K562 (cell line): ENCODE results near the gene ANKRD11. TPM values are rescaled to one million over a fixed set of nuclear protein-coding genes. Genes with fewer than 3 reads are reported as not detected.

ENCODE experiments used
- ATF7 ChIP-seq: fragments of 450-650 bp; IDR thresholded peaks from 2 replicates; pipeline ENCODE4 v1.7.1; 2014; ENCODE audit warnings: mild to moderate bottlenecking, moderate library complexity
- CHCHD3 ChIP-seq: fragments of 250-450 bp; sonication (Bioruptor Pico); IDR thresholded peaks from 2 replicates; pipeline ENCODE4 v2.1.2; 2022; ENCODE audit warnings: mild to moderate bottlenecking
- CREM ChIP-seq: IDR thresholded peaks from 2 replicates; pipeline ENCODE4 v1.6.1; 2014; ENCODE audit warnings: antibody characterized with exemption, low read depth
- NELFE ChIP-seq: IDR thresholded peaks from 2 replicates; pipeline ENCODE4 v1.6.1; 2011; ENCODE audit warnings: mild to moderate bottlenecking; ENCODE audit not compliant: insufficient read depth, insufficient read length
- NFATC3 ChIP-seq: fragments of 450-650 bp; IDR thresholded peaks from 2 replicates; pipeline ENCODE4 v1.6.1; 2017; ENCODE audit warnings: mild to moderate bottlenecking
- SMC3 ChIP-seq: conservative IDR thresholded peaks from 2 replicates; pipeline ENCODE4 v1.6.1; 2011; ENCODE audit warnings: low read depth, low read length, improper control_type of control experiment; ENCODE audit not compliant: insufficient read depth
- STAG1 ChIP-seq: sonication (generic); formaldehyde crosslinking; IDR thresholded peaks from 2 replicates; pipeline ENCODE4 v1.5.0; 2020; ENCODE audit warnings: missing genetic modification reagents, borderline replicate concordance
- XRCC5 ChIP-seq: fragments of 200-400 bp; formaldehyde crosslinking; IDR thresholded peaks from 2 replicates; pipeline ENCODE4 v1.6.1; 2017; ENCODE audit warnings: low read depth, mild to moderate bottlenecking, low read length
- YY1 ChIP-seq, 3 experiments: IDR thresholded peaks; 2 replicates each; pipeline ENCODE4 v1.6.1; 2011; ENCODE audit warnings: low read length in 2 of 3, mild to moderate bottlenecking in 2 of 3, moderate library complexity in 2 of 3, borderline replicate concordance in 1 of 3, control low read depth in 1 of 3, low read depth in 1 of 3; ENCODE audit not compliant: insufficient read depth in 3 of 3, insufficient replicate concordance in 2 of 3, control insufficient read depth in 1 of 3, insufficient read length in 1 of 3; ENCODE audit errors: extremely low read depth in 1 of 3
- polyA plus RNA-seq, 8 experiments: library from polyadenylated mRNA; depleted of rRNA in 4 of 8; stranded (reverse) in 5 of 8; unstranded in 3 of 8; fragments of >200 nt; fragmentation: Nextera tagmentation in 2 of 8; fragmentation: Illumina TruSeq in 1 of 8; extraction: Ambion mirVana in 2 of 8; extraction: Trizol in 1 of 8; gene quantifications; 2 replicates each; pipeline versions ENCODE4 v1.2.1 to v1.2.3, GENCODE V29; 2011 to 2014; ENCODE audit warnings: inconsistent platforms in 1 of 8, missing spikeins in 1 of 8
- total RNA-seq, 7 experiments: library from RNA; depleted of rRNA in 6 of 7; stranded (reverse); fragments of >200 nt in 6 of 7; fragmentation: Illumina TruSeq in 2 of 7; extraction: Trizol in 2 of 7; gene quantifications; 2 replicates each; pipeline versions ENCODE4 v1.2.1 to v1.2.3, GENCODE V29; 2011 to 2021; ENCODE audit warnings: low replicate concordance in 1 of 7
- TF ChIP-seq, protein P1 (sequence below), 2 experiments: IDR thresholded peaks; 2 replicates each; pipeline ENCODE4 v1.6.1; 2011; ENCODE audit warnings: borderline replicate concordance in 1 of 2, control low read depth in 1 of 2, low read depth in 1 of 2, low read length in 1 of 2, mild to moderate bottlenecking in 1 of 2, mixed read lengths in 1 of 2, moderate library complexity in 1 of 2; ENCODE audit not compliant: insufficient read depth in 1 of 2, insufficient read length in 1 of 2, poor library complexity in 1 of 2, severe bottlenecking in 1 of 2; ENCODE audit errors: extremely low read depth in 1 of 2
- TF ChIP-seq, protein P2 (sequence below): IDR thresholded peaks from 2 replicates; pipeline ENCODE4 v1.6.1; 2011; ENCODE audit warnings: borderline replicate concordance, low read depth, mild to moderate bottlenecking, moderate library complexity, low read length; ENCODE audit not compliant: insufficient read depth, poor library complexity, severe bottlenecking
- TF ChIP-seq, protein P3 (sequence below): sonication (generic); formaldehyde crosslinking; IDR thresholded peaks from 2 replicates; pipeline ENCODE4 v1.8.1; 2023; ENCODE audit warnings: mild to moderate bottlenecking, missing genetic modification reagents
- TF ChIP-seq, protein P4 (sequence below): fragments of 200-800 bp; sonication (Bioruptor generic); IDR thresholded peaks from 2 replicates; pipeline ENCODE4 v1.6.1; 2017; ENCODE audit warnings: missing genetic modification characterization, missing compliant biosample characterization

The ANKRD11 gene
- total and polyA plus RNA-seq, 9 of the 15 experiments (the other 6 are each of a cell fraction or from before 2014, with no cell fraction given) = 4.7 to 126 (median 31.7) TPM

DNA sequence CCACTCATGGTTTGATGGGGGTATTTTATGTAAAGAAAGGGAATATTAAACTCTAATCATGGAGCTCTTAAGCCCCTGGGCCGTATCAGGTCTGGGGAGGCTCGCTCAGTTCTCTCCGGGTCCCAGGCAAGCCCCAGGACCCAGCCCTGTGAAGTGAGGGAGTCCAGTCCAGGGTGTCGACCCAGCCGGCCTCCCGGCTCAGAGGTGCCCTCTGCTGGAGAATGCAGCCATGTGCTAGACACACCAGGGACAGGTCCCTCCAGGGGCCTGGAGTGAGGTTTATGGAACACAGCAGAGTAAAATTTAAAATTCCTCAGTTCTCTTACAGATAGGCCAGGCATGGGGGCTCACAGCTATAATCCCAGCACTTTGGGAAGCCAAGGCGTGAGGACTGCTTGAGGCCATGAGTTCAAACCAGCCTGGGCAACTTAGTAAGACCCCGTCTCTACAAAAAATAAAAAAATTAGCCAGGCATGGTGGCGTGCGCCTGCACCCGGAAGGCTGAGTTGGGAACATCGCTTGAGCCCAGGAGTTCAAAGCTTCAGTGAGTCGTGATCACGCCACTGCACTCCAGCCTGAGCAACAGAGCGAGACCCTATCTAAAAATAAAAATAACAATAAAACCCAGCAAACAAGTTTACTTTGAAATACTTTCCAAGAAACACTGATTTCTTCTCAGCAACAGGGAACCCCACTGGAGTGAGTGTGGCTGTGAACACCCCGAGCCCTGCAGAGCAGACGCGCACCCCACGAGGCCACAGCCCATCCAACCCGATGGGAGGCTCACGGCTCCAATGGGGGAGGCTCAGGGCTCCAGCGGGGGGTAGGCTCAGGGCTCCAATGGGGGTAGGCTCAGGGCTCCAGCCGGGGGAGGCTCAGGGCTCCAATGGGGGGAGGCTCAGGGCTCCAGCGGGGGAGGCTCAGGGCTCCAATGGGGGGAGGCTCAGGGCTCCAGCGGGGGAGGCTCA lies 200.6 kb downstream of the ANKRD11 start (continued):
- TF ChIP-seq ATF7 (0 out of 2 replicates have a peak, but pooled peaks have one; percentile 19), XRCC5 (peak; percentile 80; the same call in 1 of the 2 replicates), NELFE (no peak), YY1 (IDR thresholded peaks at IDR 0.05; ENCODE audit: borderline replicate concordance in 1 of 3, control insufficient read depth in 1 of 3, extremely low read depth in 1 of 3, insufficient read depth in 3 of 3, insufficient read length in 1 of 3, insufficient replicate concordance in 2 of 3, low read depth in 1 of 3, low read length in 2 of 3) (peak in 1 of 3 experiments; percentile 17), NFATC3 (no peak), CHCHD3 (CRISPR knock-in tag) (no peak), CREM (peak; percentile 37; the same call in 1 of the 2 replicates), SMC3 (peak; percentile 81), STAG1 (CRISPR knock-in tag) (peak; percentile 52; the same call in 1 of the 2 replicates)
- TF ChIP-seq, protein P1, sequence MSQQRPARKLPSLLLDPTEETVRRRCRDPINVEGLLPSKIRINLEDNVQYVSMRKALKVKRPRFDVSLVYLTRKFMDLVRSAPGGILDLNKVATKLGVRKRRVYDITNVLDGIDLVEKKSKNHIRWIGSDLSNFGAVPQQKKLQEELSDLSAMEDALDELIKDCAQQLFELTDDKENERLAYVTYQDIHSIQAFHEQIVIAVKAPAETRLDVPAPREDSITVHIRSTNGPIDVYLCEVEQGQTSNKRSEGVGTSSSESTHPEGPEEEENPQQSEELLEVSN (IDR thresholded peaks at IDR 0.05; ENCODE audit: borderline replicate concordance in 1 of 2, extremely low read depth in 1 of 2, insufficient read depth in 1 of 2, insufficient read length in 1 of 2, low read depth in 1 of 2, low read length in 1 of 2, poor library complexity in 1 of 2, severe bottlenecking in 1 of 2) = peak in 1 of 2 experiments; percentile 67
- TF ChIP-seq, protein P2, sequence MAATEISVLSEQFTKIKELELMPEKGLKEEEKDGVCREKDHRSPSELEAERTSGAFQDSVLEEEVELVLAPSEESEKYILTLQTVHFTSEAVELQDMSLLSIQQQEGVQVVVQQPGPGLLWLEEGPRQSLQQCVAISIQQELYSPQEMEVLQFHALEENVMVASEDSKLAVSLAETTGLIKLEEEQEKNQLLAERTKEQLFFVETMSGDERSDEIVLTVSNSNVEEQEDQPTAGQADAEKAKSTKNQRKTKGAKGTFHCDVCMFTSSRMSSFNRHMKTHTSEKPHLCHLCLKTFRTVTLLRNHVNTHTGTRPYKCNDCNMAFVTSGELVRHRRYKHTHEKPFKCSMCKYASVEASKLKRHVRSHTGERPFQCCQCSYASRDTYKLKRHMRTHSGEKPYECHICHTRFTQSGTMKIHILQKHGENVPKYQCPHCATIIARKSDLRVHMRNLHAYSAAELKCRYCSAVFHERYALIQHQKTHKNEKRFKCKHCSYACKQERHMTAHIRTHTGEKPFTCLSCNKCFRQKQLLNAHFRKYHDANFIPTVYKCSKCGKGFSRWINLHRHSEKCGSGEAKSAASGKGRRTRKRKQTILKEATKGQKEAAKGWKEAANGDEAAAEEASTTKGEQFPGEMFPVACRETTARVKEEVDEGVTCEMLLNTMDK = no peak
- TF ChIP-seq, protein P3, sequence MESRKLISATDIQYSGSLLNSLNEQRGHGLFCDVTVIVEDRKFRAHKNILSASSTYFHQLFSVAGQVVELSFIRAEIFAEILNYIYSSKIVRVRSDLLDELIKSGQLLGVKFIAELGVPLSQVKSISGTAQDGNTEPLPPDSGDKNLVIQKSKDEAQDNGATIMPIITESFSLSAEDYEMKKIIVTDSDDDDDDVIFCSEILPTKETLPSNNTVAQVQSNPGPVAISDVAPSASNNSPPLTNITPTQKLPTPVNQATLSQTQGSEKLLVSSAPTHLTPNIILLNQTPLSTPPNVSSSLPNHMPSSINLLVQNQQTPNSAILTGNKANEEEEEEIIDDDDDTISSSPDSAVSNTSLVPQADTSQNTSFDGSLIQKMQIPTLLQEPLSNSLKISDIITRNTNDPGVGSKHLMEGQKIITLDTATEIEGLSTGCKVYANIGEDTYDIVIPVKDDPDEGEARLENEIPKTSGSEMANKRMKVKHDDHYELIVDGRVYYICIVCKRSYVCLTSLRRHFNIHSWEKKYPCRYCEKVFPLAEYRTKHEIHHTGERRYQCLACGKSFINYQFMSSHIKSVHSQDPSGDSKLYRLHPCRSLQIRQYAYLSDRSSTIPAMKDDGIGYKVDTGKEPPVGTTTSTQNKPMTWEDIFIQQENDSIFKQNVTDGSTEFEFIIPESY = peak; percentile 36; the same call in 1 of the 2 replicates
- TF ChIP-seq, protein P4, sequence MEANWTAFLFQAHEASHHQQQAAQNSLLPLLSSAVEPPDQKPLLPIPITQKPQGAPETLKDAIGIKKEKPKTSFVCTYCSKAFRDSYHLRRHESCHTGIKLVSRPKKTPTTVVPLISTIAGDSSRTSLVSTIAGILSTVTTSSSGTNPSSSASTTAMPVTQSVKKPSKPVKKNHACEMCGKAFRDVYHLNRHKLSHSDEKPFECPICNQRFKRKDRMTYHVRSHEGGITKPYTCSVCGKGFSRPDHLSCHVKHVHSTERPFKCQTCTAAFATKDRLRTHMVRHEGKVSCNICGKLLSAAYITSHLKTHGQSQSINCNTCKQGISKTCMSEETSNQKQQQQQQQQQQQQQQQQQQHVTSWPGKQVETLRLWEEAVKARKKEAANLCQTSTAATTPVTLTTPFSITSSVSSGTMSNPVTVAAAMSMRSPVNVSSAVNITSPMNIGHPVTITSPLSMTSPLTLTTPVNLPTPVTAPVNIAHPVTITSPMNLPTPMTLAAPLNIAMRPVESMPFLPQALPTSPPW (CRISPR knock-in tag) = 0 out of 2 replicates have a peak, but pooled peaks have one; percentile 13
